Peyer's patch (tissue), 4 donors: ENCODE results near the gene CDYL.

Experiments
- POLR2A ChIP-seq, 2 donors: fragments of 450-650 bp; IDR thresholded peaks; one replicate each; pipeline ENCODE4 v1.5.1; 2017; ENCODE audit warnings: antibody characterized with exemption in 2 of 2, mild to moderate bottlenecking in 2 of 2, moderate library complexity in 2 of 2
- TF ChIP-seq, protein P1 (sequence below), 6 experiments: fragments of 450-650 bp in 4 of 6; fragments of 200-600 bp in 2 of 6; sonication (generic) in 1 of 6; IDR thresholded peaks; one replicate each; pipeline ENCODE4 v1.5.1; 2017 to 2019; ENCODE audit warnings: antibody characterized with exemption in 6 of 6, mild to moderate bottlenecking in 3 of 6, moderate library complexity in 1 of 6

DNA sequence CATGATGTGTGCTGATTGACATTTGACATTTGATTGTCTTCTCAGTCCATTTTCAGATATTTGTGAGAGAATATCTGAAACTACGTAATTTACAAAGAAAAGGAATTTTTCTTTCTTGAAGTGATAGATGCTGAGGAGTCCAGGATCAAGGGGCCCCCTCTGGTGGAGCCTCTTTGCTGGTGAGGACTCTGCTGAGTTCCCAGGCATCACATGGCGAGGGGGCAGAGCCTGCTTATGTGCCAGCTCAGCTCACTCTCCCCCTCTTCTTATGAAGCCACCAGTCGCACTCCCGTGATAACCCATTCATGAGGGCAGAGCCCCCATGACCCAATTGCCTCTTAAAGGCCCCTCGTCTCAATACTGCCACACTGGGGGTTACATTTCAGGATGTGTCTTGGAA lies 136.4 kb downstream of the CDYL start:
- TF ChIP-seq, protein P1, sequence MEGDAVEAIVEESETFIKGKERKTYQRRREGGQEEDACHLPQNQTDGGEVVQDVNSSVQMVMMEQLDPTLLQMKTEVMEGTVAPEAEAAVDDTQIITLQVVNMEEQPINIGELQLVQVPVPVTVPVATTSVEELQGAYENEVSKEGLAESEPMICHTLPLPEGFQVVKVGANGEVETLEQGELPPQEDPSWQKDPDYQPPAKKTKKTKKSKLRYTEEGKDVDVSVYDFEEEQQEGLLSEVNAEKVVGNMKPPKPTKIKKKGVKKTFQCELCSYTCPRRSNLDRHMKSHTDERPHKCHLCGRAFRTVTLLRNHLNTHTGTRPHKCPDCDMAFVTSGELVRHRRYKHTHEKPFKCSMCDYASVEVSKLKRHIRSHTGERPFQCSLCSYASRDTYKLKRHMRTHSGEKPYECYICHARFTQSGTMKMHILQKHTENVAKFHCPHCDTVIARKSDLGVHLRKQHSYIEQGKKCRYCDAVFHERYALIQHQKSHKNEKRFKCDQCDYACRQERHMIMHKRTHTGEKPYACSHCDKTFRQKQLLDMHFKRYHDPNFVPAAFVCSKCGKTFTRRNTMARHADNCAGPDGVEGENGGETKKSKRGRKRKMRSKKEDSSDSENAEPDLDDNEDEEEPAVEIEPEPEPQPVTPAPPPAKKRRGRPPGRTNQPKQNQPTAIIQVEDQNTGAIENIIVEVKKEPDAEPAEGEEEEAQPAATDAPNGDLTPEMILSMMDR (IDR thresholded peaks at IDR 0.05): no peak
- no peak for TF ChIP-seq POLR2A (IDR thresholded peaks at IDR 0.05)
